Lung (tissue), 12 donors: Measurements from ENCODE around the gene EIF2B1. TPM values are rescaled to one million over a fixed set of nuclear protein-coding genes. Genes with fewer than 3 reads are reported as not detected.

Source experiments
- ATAC-seq: fragments of 200-7000 bp; cut with Tn5 transposase; one replicate; pipeline ENCODE4 v1.9.1; 2020; ENCODE audit warnings: moderate number of reproducible peaks; ENCODE audit not compliant: insufficient read depth, low FRiP score
- DNase-seq, 3 donors: peaks; one replicate each; pipeline ENCODE4 v3.0.0-alpha.2; 2013 to 2017
- H3K27ac ChIP-seq, 2 donors: one replicate each; pipeline ENCODE4 v1.5.1; 2013; ENCODE audit warnings: mild to moderate bottlenecking in 2 of 2, moderate library complexity in 2 of 2, control low read depth in 1 of 2, inconsistent platforms in 1 of 2, low read depth in 1 of 2, low read length in 1 of 2
- H3K27me3 ChIP-seq, 3 donors: one replicate each; pipeline ENCODE4 v1.5.1; 2013; ENCODE audit warnings: low read length in 2 of 3; ENCODE audit not compliant: control insufficient read depth in 3 of 3, insufficient read depth in 3 of 3
- H3K36me3 ChIP-seq, 4 donors: one replicate each; pipeline ENCODE4 v1.5.1; 2013; ENCODE audit warnings: low read length in 4 of 4, mild to moderate bottlenecking in 1 of 4, moderate library complexity in 1 of 4; ENCODE audit not compliant: control insufficient read depth in 4 of 4, insufficient read depth in 4 of 4
- H3K4me1 ChIP-seq, 5 donors: one replicate each; pipeline ENCODE4 v1.5.1; 2013; ENCODE audit warnings: low read length in 5 of 5, mild to moderate bottlenecking in 2 of 5, moderate library complexity in 1 of 5; ENCODE audit not compliant: control insufficient read depth in 5 of 5, insufficient read depth in 5 of 5
- H3K4me3 ChIP-seq: one replicate; pipeline ENCODE4 v1.5.1; 2013; ENCODE audit warnings: mild to moderate bottlenecking, control low read depth, moderate library complexity
- H3K9ac ChIP-seq, 2 donors: one replicate each; pipeline ENCODE4 v1.5.1; 2013; ENCODE audit warnings: low read length in 2 of 2, control low read depth in 1 of 2; ENCODE audit not compliant: insufficient read depth in 1 of 2
- H3K9me3 ChIP-seq, 4 donors: one replicate each; pipeline ENCODE4 v1.5.1; 2013; ENCODE audit warnings: low read length in 3 of 4, mild to moderate bottlenecking in 1 of 4, moderate library complexity in 1 of 4; ENCODE audit not compliant: control insufficient read depth in 4 of 4, insufficient read depth in 3 of 4
- CTCF ChIP-seq: IDR thresholded peaks from 2 replicates; pipeline ENCODE4 v1.5.1; 2012; ENCODE audit warnings: mild to moderate bottlenecking; ENCODE audit errors: control extremely low read depth, extremely low read depth
- WGBS, 2 donors: extraction: QIAGEN DNeasy Blood & Tissue Kit; methylation state at CpG; one replicate each; pipeline ENCODE4 v1.1.7; 2013; 5-methylcytosine and 5-hydroxymethylcytosine counted together
- polyA plus RNA-seq, 2 donors: library from polyadenylated mRNA; stranded (reverse); fragments of 200-250 nt; gene quantifications; one replicate each; pipeline ENCODE4 v1.2.1, GENCODE V29; 2013
- total RNA-seq, 2 donors: library from RNA; depleted of rRNA in 1 of 2; stranded (reverse); fragments of >200 nt in 1 of 2; gene quantifications; one replicate each; pipeline ENCODE4 v1.2.1, GENCODE V29; 2014 to 2021
- donor health status: control.
- donor health status: control.
- donor health status: Bipolar disorder and iron deficiency.
- donor health status: healthy.
- donor health status: DM: yes; HTN: yes; CAD: no.

Gene EIF2B1
- total and polyA plus RNA-seq, 4 donors = 25.6 to 48.1 (median 33.1) TPM

GRCh38 chr12:123657211-123657610 is 23.7 kb upstream of the EIF2B1 start:
- Histone ChIP-seq H3K9ac (no peak overlapping the region), H3K4me3 (no peak overlapping the region), H3K4me1 (no peaks in the 10 kb centered on the region), H3K27me3 (no peaks in the 10 kb centered on the region), H3K27ac (no peak overlapping the region), H3K36me3 (peaks cover 0 to 15% (median 7%) of the 10 kb centered on the region in 4 donors), H3K9me3 (no peaks in the 10 kb centered on the region)
- DNase-seq (no peak), ATAC-seq (no peak)
- TF ChIP-seq CTCF = no peak
- 92 to 95% methylated on average over 9 of the region's 9 CpGs for WGBS, 2 donors

DNA sequence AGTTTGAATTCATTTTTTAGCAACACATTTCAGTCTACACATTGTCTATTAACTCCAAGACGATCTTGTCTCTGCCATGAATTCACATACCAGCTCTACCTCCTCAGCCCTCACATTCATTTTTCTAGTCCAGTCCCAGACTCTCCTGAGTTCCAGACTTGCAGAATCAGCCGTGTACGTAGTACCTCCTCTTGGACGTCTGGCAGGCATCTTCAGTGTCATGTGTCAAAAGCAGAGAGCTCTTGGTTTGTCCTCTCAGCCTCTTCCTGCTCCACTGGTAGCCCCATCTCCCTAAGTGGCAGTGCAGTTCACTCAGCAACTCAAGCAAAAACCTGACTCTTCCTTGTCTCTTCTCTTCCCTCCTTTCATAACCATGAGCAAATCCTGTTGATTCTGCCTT is 22.9 kb upstream of the EIF2B1 start:
- Histone ChIP-seq H3K36me3 (peaks cover 0 to 18% (median 8%) of the 10 kb centered on the region in 4 donors), H3K27ac (no peak overlapping the region), H3K4me3 (no peak overlapping the region), H3K4me1 (no peaks in the 10 kb centered on the region), H3K9ac (no peak overlapping the region), H3K9me3 (no peaks in the 10 kb centered on the region), H3K27me3 (no peaks in the 10 kb centered on the region)
- TF ChIP-seq CTCF = no peak
- no peak for ATAC-seq
- DNase-seq = no peak
- WGBS, 2 donors = 86 to 93% methylated on average over 4 of the region's 4 CpGs

DNA sequence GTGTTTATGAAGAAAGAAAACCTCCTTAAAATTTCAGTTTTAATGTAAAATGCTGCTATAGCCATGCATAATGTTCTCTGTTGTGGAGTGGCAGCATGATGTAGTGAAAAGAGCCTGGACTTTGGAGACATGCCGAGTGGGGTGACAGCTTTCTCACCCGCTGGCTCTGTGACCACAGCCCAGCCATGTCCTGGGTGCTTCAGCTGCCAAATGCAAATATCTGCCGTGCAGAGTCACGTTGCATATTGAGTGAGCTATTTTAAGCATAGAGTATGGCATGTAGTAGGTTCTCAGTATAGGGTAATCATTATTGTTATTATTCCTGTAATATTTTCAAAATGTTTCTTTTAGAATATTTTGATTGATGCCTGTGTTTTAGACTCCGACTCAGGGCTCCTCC is 21.9 kb upstream of the EIF2B1 start:
- Histone ChIP-seq H3K27me3 (no peaks in the 10 kb centered on the region), H3K9me3 (no peaks in the 10 kb centered on the region), H3K4me1 (no peaks in the 10 kb centered on the region), H3K27ac (no peak overlapping the region), H3K36me3 (peaks cover 3 to 21% (median 12%) of the 10 kb centered on the region in 4 donors), H3K4me3 (no peak overlapping the region), H3K9ac (no peak overlapping the region)
- 84 to 95% methylated on average over 5 of the region's 5 CpGs for WGBS, 2 donors
- DNase-seq (no peak), ATAC-seq (no peak)
- no peak for TF ChIP-seq CTCF

DNA sequence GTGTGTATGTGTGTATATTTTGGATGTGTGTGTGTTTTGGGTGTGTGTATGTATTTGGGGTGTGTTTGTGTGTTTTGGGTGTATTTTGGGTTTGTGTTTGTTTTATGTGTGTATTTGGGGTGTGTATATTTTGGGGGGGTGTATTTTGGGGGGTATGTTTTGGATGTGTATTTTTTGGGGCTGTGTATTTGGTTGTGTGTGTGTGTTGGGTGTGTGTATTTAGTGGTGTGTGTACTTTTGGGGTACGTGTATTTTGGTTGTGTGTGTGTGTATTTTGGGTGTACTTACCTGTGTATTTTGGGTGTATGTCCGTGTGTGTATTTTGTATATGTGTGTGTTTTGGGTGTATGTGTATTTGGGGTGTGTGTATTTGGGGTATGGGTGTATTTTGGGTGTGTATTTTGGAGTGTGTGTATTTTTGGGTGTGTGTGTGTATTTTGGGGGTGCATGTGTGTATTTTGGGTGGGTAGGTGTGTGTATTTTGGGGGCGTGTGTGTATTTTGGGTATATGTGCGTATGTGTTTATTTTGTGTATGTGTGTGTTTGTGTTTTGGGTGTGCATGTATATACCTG is 20.7 kb upstream of the EIF2B1 start:
- no peak overlapping the region for H3K9ac ChIP-seq
- H3K36me3 ChIP-seq = peaks cover 3 to 22% (median 13%) of the 10 kb centered on the region in 4 donors
- H3K4me3 ChIP-seq = no peak overlapping the region
- no peak for TF ChIP-seq CTCF
- no peaks in the 10 kb centered on the region for H3K27me3 ChIP-seq
- H3K27ac ChIP-seq = no peak overlapping the region
- WGBS, 2 donors = 92 to 93% methylated on average over 4 of the region's 4 CpGs
- ATAC-seq (no peak), DNase-seq (no peak)
- H3K9me3 ChIP-seq = no peaks in the 10 kb centered on the region
- no peaks in the 10 kb centered on the region for H3K4me1 ChIP-seq
